Stimulated activated CD8-positive, alpha-beta memory T cell treated with anti-CD3 and anti-CD28 coated beads, Interleukin-2, amount 100 ng/mL, for 48 hours (primary cell): ENCODE measurements around the gene OIT3.

ENCODE experiments used
- DNase-seq, 2 donors: peaks; one replicate each; pipeline ENCODE4 v3.0.0-alpha.2; 2020; ENCODE audit warnings: low read depth in 2 of 2

OIT3 gene

DNA sequence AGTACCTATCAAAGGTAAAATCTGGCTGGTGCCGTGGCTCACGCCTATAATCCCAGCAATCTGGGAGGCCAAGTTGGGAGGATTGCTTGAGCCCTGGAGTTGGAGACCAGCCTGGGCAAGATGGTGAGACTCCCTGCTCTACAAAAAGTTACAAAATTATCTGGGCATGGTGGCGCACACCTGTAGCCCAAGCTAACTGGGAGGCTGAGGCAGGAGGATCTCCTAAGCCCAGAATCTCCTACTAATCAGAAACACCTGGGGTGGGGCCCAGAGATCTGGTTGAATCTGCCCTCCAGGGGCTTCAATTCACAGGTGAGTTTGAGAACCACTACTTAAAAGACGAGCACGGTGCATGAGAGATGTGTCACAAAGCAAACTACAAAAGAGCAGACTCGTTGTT, 58.6 kb downstream of the OIT3 start:
- DNase-seq = no peak

GRCh38 chr10:72952642-72953158, 59.2 kb downstream of the OIT3 start:
- no peak for DNase-seq

DNA sequence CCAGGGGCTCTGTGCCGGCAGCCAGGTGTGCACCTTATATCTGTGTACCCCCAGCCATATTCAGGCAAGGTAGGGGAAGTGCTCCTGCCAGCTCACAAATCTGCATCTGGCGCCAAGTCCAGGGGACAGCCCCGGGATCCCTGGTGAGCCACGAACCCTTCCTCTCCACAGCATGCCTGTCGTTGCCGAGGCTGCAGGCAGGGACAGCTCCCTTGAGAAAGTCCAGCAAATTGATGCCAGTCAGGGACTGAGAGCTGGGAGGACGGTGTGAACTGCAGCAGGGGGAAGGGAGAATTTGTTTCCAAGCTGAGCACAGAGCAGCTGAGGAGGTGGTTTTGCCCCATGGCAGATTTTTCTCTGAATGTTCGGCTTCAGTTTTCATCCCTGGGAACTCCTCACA, 60.1 kb downstream of the OIT3 start:
- DNase-seq = no peak

DNA sequence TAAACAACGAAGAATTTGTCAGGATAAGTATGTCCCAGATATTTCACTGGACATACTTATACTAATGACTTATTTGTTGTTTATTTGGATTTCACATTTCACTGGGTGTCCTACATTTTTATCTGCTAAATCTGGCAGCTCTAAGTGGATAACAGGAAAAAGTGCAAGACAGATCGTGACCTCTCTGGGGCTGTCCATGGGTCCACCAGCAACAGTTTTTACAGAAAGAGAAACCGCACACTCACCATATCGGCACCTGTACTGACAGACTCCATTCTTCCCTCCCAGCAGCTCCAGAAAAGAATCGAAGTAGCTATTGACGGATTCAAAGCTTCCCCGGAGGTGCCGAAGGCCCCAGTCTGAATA, 60.7 kb downstream of the OIT3 start:
- no peak for DNase-seq

- no peak for DNase-seq
Observed at GRCh38 chr10:72954596-72955554, 61.3 kb downstream of the OIT3 start, which contains the start of gene PLA2G12B. TSS of gene PLA2G12B (minus strand) at chr10:72954806. CDS start at chr10:72954685, 121 bp downstream.

GRCh38 chr10:72956001-72956400, 62.5 kb downstream of the OIT3 start:
- DNase-seq = no peak

DNA sequence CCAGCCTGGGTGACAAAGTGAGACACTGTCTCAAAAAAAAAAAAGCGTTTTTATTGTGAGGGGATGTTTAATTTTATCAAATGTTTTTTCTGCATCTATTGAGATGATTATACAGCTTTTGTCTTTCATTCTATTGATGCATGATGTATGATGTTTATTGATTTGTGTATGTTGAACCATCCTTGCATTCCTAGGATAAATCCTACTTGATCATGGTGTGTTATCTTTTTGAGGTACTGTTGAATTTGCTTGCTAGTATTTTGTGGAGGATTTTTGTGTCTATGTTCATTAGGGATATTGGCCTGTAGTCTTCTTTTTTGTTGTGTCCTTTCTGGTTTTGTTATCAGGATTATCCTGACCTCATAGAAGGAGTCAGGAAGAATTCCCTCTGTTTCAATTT, 83.3 kb downstream of the OIT3 start:
- DNase-seq = no peak

DNA sequence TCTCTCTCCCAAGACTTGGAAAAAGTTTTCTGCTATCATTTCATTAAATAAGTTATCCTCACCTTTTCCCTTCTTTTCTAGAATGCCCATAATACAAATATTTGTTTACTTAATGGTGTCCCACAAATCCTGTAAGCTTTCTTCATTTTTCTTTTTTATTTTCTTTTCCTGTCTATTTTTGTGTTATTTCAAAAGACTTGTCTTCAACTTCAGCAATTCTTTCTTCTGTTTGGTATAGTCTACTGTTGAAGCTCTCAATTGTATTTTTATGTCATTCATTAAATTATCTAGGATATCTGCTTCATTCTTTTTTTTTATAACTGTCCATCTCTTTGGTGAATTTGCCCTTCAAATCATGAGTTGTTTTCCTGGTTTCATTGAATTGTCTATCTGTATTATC, 86.2 kb downstream of the OIT3 start:
- DNase-seq = no peak

- DNase-seq = no peak
Observed at GRCh38 chr10:72980348-72980747, 86.8 kb downstream of the OIT3 start.

DNA sequence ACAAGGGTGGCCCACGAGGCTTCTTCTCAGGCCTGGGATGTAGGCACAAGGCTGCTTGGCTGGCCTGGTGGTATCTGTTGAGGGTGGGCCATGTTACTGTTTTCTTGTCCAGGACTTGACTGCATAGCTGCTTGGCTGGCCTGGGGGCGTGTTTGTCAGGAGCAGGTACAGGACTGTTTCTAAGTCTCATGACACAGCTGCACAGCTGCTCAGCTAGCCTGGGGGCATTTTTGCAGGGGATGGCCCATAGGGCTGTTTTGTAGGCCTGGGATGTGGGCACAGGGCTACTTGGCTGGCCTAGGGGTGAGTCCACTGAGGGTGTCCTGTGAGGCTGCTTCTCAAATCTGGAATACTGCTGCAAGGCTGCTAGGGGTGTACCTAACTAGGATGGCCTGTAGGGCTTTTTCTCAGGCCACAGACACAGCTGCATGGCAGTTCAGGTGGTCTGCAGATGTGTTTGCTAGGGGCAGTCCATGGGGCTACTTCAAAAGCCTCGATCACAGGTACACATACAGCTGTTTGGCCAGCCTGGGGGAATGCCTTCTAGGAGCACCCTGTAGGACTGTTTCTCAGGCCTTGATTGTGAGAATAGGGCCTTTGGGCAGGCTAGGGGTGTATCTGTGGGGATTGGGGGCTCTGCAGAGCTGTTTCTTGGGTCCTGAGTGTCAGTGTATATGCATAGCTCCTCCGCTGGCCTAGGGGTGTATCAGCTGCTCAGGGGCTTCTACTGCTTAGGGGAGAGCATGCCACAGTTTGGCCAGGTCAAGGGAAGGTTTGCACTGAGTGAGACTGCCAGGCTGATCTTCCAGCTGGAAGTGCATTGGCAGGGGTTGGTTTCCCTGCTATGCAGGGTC, 87.7 kb downstream of the OIT3 start:
- no peak for DNase-seq

GRCh38 chr10:72981882-72982529, 88.5 kb downstream of the OIT3 start:
- no peak for DNase-seq
